AG08396 (cell line): ENCODE measurements around the gene LRRC32.
"Not testable (repeated sequence)": the region's sequence is repeated elsewhere in the genome, so short reads cannot be mapped to it uniquely, and the experiment has no call there.

Source experiments
- DNase-seq: peaks from one replicate; pipeline ENCODE4 v3.0.0; 2012; ENCODE audit warnings: low spot score, mixed read lengths

The LRRC32 gene

DNA sequence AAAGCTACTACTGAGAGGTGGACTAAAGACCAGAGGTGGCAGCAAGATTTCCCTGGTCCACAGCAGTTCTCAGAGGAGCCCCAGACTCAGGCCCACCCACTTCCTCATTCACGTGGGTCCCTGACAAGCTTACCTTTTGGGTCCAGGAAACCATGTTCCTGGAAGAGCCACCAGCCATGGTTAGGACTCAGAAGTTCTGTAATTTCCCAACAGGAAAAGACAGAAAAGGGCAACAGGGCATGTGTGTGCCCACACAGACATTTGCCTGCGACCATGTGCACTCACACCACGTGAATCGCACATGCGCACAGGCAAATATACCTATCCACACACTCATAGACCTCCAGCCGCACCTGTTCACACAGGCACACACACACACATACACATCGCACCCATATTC, 42.9 kb downstream of the LRRC32 start:
- DNase-seq = no peak

DNA sequence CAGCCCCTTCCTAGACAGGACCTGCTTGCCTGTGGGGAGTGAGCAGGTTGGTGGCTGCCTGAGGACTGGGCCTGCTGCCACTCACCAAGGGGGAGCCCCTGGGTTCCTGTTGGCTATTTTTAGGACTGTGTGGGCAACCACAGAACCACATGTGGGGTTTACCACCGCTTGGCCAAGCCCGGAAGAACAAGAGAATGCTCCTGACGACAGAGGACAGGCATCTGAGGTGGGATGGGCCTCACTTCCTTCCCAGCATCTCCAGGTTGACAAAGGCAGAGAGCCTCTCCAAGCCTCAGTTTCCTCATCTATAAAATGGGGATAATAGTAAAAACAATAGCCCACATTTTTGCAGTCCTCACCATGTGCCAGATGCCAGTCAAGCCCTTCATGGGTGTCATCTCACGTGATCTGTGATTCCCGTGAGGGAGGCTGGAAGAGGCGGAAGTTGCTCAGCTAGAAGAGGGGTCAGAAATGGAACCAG, 43.6 kb downstream of the LRRC32 start:
- DNase-seq = no peak

DNA sequence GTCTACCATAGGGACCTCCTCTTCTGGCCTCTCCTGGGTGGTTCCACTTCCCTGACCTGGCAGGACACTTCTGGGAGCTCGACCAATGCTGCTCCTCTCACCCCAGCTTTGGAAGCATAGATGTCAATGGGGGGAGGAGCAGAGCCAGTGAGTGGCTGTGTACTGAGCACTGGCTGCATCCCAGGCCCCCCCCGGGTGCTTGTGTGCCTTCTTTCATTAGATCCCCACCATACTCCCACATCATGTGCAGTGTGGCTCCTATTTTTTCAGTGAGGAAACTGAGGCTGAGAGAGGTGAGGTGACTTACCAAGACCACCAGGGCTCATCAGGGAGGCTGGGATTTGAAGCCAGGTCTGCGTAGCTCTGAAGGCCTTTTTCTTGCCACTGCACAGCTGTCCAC, 44.3 kb downstream of the LRRC32 start:
- no peak for DNase-seq

DNA sequence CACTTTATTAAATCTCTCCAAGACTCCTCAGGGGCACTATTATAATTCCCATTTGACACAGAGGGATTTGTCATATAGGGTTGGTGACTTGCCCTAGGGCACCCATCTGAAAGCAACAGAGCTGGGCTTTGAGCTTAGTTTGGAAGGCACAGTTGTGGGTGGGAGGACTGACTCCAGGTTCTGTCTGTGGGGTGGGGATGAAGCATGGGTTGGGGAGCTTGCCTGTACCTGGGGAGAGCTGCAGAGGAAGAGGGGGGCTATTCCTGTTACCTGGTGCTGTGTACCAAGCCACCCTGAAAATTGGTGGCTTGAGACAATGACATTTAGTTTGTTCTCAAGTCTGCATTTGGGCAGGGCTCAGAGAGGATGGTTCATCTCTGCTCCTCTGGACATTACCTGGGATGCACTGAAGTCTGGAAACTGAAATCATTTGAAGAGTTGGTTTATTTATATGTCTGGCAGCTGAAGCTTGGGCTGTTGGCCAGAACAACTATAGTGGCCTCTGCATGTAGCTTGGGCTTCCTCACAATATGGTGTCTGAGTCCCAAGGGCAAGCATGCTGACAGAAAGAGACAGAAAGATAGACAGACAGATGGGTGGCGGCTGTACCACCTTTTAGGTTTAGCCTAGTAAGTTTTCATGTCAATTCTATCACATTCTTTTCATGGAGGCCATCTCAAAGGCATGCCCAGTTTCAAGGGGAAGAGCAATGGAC, 44.9 kb downstream of the LRRC32 start:
- DNase-seq = no peak

DNA sequence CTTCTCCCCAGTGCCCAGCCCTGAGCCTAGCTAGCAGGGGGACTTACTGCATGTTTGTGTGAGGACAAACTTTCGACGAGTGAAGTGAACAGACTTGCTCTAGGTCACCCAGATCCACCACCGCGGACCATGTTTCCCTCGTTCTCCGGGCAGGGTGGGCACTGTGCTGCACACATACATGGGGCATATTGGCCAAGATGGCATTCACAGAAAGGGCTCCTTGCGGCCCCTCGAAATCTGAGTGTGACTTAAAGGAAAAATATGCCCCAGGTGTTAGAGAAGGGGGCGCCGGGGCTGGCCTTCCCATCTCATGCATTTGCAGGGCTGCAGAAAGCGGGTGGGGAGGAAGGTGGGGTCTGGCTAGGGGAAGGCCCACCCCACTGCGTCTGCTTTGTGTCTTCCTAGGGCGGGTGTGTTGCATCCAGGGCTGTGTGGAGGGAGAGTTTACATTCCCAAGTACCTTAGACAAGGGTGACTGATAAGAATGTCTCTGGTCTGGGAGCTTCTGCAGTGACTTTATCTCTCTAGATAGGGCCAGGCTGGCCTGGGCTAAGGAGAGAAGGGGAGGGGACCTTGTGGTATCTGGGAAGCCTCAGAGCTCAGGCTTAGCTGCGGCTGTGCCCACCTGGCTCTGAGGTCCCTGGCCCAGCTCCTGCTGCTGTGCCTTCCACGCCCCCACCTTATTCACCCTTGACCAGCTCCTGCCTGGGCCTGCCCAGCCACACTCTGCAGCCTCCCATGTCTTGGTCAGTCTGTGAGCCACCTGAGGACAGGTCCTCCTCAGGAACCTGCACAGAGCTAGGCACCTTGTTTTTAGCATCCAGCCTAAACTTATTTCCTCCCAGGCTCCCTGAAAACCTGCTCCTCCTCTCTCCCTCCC, 45.8 kb downstream of the LRRC32 start:
- DNase-seq = no peak

DNA sequence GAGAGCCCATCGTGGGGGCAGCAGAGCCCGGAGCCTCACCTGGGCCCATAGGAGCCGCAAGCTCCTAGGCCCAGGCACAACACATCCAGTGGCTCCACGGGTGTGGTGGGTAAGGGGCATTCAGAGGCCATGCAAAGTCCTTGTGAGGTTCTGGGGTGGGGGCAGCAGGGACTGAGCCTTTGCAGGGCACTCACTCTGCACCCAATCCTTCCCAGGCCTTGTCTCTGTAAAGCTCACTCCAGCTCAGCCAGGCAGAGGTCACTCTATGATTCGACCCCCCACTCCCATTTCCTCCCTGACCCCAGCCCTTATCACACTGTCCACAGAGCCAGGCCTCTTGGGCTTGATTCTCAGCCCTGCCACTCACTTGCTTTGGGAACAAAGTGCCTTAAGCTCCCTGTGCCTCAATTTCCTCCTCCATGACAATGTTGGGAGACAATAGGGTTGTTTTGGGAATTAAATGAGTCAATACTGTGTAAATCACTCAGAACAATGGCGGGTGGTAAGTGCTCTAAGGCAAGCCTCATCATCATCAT, 46.6 kb downstream of the LRRC32 start:
- DNase-seq = no peak

DNA sequence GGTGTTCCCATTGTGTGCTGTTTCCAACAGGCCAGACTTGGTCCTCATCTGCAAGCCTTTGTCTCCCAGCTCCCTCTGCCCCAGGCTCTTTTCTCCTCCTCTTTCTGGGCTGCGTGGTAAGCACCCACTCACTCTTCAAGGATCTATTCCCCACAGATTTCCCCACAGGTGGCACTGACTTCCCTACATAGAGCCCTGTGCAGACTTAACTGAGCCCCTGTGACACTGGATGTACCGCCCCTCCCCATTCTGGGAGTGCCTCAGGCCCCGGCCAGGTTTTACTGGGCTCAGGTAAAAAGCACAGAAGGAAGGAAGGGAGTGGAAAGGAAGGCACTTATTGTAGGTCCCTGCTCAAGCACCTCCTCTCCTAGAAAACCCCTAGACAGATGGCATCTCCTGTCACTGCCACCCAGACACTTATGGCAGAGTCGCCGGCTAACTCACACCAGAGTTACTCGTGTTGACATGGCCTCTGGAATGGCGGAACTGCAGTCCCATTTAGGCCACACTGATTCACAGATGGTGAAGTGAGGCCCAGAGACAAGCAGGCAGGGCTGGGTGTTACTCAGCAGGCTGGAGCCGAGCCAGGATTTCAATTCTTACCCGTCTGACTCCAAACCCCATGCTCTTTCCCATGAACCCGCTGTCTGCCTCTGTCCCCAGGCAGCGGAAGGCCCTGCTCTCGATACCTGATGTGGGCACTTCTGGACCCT, 47.2 kb downstream of the LRRC32 start:
- no peak for DNase-seq

DNA sequence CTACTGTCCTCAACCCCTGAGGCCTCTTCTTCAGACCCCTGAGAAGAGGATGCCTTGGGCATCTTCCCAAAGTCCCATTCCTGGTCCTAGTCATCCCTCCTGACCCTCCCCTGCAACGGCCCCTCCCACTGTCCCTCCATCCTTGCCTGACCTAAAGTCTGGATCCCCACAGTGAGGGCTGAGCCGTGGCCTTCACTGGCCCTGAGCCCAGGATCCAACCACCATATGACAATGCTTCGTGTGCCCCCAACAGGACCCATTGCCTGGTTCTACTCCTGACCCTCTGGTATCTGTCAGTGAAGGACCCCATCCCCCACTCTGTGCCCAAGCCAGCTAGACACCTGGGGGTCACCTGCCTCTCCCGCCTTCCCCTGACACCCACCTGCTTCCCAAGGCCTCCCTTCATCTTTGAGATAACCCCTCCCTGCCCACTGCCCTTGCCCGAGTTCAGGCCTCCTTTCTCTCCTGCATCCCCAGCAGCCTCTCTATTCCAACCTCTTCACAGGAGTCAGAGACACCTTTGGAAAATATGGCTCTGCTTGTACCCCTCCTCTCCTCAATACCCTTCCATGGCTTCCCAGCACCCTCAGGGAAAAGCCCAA, 48.0 kb downstream of the LRRC32 start:
- no peak for DNase-seq

DNA sequence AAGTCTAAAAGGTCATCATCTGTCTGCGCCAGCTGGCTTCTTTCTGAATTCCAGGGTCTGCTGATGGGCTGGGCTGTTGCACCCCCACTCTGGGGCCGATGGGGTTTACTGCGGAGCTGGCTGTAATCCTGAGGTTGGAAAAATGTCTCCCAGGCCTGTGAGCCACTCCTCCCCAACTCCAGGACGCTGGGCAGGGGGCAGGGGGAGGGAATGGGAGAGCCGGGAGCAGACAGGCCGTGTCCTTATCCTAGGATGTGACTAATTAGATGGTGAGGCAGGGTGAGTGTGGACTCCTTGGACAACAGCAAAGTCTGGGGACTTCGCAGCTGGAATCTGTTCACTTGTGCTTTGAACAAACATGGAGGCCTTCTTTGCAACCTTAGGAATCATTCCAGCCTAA, 48.7 kb downstream of the LRRC32 start:
- no peak for DNase-seq

DNA sequence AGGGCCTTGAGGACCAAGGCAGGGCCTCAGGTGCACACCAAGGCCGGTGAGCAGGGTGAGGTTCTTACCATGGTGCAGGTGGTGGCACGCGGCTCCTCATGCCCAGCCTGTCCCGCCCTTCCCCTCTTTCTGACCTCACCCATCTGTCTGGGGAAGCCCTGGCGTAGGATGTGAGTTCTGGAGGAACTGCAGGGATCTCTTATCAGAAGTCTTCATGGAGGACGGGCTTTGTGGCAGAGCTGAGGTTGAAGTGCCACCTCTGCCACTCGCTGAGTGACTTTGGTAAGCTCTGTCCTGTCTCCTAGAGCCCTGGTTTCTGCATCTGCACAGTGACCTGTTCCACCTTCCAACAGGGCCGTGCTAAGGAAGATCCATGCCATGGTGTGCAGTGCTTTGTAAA, 49.1 kb downstream of the LRRC32 start:
- DNase-seq = no peak

DNA sequence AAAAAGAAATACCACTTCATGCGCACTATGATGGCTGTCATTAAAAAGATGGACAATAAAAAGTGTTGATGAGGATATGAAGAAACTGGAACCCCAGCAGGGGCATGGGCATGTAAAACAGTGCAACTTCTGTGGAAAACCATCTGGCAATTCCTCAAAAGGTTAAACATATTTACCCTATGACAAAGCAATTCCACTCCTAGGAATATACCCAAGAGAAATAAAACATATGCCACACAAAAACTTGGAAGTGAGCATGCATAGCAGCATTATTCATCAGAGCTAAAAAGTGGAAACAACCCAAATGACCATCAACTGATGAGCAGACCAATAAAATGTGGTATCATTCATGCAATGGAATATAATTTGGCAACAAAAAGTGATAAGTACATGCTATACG, 50.1 kb downstream of the LRRC32 start:
- DNase-seq = peak; percentile 64

DNA sequence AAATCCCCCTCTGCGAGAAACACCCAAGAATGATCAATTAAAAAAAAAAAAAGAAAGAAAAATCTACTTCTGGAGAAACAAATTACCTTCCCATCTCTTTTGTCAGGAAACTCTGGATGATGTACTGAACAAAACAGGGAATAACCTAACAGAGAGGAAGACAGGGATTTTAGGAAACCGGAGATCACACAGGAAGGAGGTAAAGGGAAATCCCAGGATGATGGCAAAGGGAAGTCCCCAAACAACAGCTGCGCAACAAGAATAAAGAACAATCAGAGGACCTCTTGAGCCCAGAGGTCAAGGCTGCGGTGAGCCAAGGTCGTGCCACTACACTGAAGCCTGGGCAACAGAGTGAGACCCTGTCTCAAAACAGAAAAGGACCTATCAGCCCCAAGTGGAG, 50.7 kb downstream of the LRRC32 start:
- not testable (repeated sequence) for DNase-seq

DNA sequence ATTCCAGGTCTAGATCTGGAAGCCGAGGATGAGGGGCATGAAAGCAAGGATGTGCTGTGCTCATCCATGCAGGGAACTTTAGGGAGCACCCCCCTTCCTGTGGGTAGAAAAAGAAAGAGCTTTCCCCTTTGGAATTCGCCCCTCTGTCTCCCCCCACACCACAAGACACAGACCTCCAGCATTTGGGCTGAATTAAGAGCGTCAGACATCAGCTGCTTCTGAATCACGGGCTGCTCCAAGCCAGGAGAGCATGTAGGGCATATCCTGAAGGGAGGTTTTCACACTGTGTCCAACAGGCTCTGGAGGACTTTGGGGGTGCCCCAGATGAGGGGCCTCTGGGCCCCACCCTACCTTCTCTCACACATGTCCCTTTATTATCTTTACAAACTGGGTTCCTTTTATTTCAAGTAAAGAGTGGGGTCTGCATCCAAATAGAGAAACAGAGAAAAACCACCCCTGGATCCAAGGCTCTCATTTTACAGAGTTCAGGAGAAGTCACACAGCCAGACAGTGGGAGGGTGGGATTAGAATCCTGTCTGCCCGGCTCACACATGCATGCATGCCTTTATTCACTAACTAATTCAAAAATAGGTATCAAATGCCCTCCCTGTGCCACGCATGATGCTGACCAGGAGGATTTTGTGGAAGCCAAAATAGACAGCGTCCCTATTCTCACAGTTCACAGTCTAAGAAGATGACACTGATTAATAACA, 52.8 kb downstream of the LRRC32 start:
- DNase-seq = no peak

DNA sequence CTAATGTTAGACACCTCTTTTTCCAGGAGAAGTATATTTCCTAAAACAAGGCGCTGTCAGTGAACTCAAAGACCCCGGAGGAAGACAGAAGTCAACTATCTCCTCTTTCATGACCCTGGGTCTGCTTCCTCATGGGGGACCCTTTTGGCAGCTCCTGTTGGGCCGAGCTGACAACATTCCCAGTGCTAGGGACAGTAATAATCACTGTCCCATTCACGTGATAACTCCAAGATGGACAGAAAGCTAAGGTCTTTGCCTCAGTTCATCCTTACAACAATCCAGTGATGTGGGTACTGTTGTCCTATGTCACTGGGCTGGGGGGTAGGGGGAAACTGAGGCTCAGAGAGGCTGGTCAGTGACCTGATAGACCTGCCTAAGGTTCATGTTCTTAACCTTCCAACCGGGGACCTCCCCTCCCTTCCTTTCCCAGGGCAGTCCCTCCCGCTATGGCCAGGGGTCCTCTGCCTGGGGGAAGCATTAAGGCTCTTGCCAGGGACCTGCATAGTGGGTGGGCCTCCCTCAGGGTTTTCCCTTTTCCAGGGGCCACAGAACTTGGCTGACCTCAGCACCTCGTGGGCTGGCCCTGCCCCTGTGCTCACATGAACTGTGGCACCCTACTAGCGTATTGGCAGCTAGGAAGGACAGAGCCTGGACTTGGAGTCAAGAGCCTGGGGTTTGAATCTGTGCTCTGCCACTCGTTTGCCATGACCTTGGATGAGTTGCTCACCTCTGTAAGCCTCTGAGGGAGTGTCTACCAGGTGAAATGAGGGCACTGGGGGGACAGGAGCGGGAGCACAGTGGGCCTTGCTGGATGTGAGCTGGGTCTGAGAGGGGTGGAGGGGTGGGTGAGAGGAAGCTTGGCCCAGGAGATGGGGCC, 53.6 kb downstream of the LRRC32 start:
- DNase-seq = no peak

DNA sequence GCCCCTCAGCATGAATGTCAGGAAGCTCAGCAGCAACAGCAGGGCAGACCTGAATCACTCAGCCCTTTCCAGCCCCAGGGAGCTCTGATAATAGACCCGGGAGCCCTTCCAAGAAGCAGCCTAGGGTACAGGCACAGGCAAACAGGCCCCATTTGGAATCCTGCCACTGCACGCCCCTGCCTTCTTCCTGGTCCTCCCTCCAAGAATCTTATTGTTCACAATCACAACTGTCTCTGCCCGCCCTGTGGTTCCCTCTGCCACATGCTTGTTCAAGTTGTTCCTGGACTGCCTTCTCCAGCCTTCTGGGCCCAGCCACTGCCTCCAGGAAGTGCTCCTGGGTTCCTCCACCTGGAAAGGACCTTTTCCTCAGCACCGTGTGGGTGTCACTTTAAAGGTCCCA, 54.6 kb downstream of the LRRC32 start:
- no peak for DNase-seq

DNA sequence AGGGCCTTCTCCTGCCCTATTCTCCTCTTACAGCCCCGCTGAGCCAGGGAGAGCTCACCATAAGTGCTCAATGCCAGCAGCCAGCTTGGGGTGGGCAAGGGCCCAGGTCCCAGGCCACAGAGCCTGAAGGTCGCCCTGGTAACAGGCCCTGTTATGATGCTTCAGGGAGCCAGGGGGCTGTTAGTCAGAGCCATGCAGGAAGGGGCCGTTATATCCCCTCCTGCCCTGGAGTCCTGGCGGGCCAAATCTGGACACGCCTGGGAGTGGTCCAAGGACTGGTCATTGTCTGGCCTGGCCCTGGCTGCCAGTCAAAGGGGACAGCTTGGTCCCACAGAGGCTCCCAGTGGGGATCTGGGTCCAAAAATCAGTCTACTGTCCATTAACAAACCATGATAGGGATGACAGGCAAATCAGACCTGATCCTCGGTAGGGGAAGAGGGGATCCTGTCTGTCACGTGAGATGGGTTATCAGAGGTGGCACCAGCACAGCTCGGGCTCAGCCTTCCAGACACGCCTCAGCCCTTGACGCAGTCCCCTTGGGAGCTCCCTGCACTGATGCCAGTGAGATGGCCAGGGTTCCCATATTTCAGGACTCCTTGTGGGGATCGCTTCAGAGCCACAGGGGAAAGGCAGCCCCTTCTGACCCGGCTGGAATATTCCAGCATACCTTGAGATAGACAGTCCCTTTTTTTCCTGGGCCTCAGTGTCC, 55.9 kb downstream of the LRRC32 start:
- DNase-seq = no peak

DNA sequence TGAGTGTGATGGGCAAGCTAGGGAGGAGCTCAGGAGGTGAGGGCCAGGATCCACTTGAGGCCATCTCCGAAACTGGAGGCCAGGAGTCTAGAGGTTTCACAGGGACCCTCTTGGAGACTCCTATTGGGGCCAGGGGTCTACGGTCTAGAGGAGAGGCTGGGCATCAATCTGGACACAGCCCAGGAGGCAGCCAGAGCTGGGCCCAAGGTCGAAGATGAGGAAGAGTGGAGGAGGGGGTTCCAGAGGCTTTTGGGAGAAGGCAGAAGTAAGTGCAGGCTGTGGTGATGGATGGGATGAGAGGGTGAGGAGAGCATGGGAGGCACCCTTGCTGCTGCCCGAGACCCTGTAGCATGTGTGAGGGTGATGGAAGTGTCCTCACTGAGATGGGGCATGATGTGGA, 56.6 kb downstream of the LRRC32 start:
- no peak for DNase-seq

DNA sequence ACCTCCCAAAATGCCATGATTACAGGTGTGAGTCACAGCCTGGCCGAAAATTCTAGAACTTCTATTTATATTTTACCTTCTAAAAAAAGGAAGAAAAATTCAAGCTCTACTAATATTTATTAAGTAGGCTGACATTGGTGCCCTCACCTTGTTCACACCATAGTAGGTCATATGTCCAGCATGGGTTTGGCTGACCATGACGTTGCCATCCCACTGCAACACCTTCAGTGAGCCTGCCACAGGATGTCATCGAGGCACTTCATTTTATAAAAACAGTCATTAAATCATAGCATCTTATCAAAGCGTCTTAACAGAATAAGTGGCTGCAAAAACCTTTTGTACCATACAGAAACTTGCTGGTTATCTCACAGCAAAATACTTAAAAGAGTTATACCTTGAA, 58.3 kb downstream of the LRRC32 start:
- no peak for DNase-seq

DNA sequence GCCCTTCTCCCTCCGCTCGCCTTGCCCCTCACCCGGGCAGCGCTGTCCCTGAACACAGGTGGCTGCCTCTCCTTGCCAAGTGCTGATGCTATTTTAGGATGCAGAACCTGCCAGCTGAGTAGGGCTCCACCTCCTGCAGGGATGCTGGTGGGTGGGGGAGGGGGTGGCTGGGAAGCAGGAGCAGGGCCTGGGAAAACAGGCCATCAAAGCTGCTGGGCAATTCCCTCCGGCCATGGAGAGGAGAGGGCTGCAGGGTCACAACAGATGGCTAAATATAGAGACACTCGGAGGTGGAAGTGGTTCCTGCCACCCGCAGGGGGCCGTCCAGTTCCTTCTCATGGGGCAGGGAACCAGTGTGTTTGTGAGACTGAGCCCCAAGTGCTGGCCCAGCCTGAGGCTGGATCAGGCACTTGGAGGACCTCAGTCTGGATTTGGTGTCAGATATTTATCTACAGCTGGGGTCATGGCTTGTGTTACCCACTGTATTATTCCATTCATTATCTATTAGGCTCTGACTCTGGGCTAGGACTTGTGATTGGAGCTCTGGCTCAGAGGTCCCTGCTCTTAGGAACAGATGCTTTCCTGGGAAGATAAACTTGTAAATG, 59.6 kb downstream of the LRRC32 start:
- no peak for DNase-seq
